Gastroesophageal sphincter (tissue), 4 donors: ENCODE results near the gene OTOG. TPM values are rescaled to one million over a fixed set of nuclear protein-coding genes. Genes with fewer than 3 reads are reported as not detected.

Experiments used
- ATAC-seq: fragments of 150-250 bp; one replicate; pipeline ENCODE4 v1.9.1; 2016; ENCODE audit warnings: mild to moderate bottlenecking, moderate library complexity
- H3K27ac ChIP-seq, 4 donors: fragments of 200-600 bp; sonication (generic) in 3 of 4; 1 replicate in 3 of 4; 2 replicates in 1 of 4; pipeline ENCODE4 v1.5.1; 2016 to 2019
- H3K27me3 ChIP-seq: fragments of 200-600 bp; sonication (generic); one replicate; pipeline ENCODE4 v1.5.1; 2019
- H3K36me3 ChIP-seq, 2 donors: fragments of 200-600 bp; sonication (generic); one replicate each; pipeline ENCODE4 v1.5.1; 2019; ENCODE audit warnings: control low read depth in 1 of 2
- H3K4me1 ChIP-seq, 3 donors: fragments of 200-600 bp; sonication (generic); 1 replicate in 2 of 3; 2 replicates in 1 of 3; pipeline ENCODE4 v1.5.1; 2016 to 2019; ENCODE audit warnings: control low read depth in 2 of 3
- H3K4me3 ChIP-seq, 2 donors: fragments of 200-600 bp; sonication (generic); one replicate each; pipeline ENCODE4 v1.5.1; 2019; ENCODE audit warnings: mild to moderate bottlenecking in 1 of 2, moderate library complexity in 1 of 2
- H3K9me3 ChIP-seq, 3 donors: fragments of 200-600 bp; sonication (generic); one replicate each; pipeline ENCODE4 v1.5.1; 2017 to 2019; ENCODE audit warnings: control low read depth in 2 of 3
- EP300 ChIP-seq: sonication (generic); formaldehyde crosslinking; IDR thresholded peaks from one replicate; pipeline ENCODE4 v1.6.1; 2017; ENCODE audit warnings: antibody characterized with exemption, mild to moderate bottlenecking
- POLR2A ChIP-seq, 2 donors: fragments of 450-650 bp; IDR thresholded peaks; one replicate each; pipeline ENCODE4 v1.6.1; 2017; ENCODE audit warnings: antibody characterized with exemption in 2 of 2, mild to moderate bottlenecking in 2 of 2, moderate library complexity in 1 of 2
- POLR2AphosphoS5 ChIP-seq: sonication (generic); formaldehyde crosslinking; IDR thresholded peaks from one replicate; pipeline ENCODE4 v1.6.1; 2017; ENCODE audit warnings: antibody characterized with exemption
- WGBS, 2 donors: methylation state at CpG; one replicate each; pipeline ENCODE4 v1.1.5; 2018; ENCODE audit warnings: low coverage in 1 of 2; 5-methylcytosine and 5-hydroxymethylcytosine counted together
- total RNA-seq, 4 donors: library from RNA; depleted of rRNA; stranded (reverse); fragments of >200 nt; gene quantifications; one replicate each; pipeline ENCODE4 v1.1.0, GENCODE V29; 2016
- TF ChIP-seq, protein P1 (sequence below), 4 experiments: fragments of 200-600 bp in 2 of 4; fragments of 450-650 bp in 2 of 4; sonication (generic) in 1 of 4; IDR thresholded peaks; one replicate each; pipeline ENCODE4 v1.5.1; 2017 to 2019; ENCODE audit warnings: antibody characterized with exemption in 4 of 4, mild to moderate bottlenecking in 2 of 4, moderate library complexity in 2 of 4

The OTOG gene
- total RNA-seq, 4 donors from 2014 or later, result not detected

GRCh38 chr11:17551347-17552040, 4.4 kb downstream of the OTOG start:
- H3K9me3 ChIP-seq, result no peaks in the 10 kb centered on the region
- 14 to 78% methylated on average over 2 of the region's 7 CpGs for WGBS, 2 donors
- ATAC-seq, result no peak
- no peak overlapping the region for H3K4me3 ChIP-seq
- H3K4me1 ChIP-seq, result no peaks in the 10 kb centered on the region
- H3K27ac ChIP-seq, result no peak overlapping the region
- TF ChIP-seq POLR2A (IDR thresholded peaks at IDR 0.05), result no peak
- no peak for TF ChIP-seq POLR2AphosphoS5
- TF ChIP-seq EP300, result no peak
- TF ChIP-seq, protein P1, sequence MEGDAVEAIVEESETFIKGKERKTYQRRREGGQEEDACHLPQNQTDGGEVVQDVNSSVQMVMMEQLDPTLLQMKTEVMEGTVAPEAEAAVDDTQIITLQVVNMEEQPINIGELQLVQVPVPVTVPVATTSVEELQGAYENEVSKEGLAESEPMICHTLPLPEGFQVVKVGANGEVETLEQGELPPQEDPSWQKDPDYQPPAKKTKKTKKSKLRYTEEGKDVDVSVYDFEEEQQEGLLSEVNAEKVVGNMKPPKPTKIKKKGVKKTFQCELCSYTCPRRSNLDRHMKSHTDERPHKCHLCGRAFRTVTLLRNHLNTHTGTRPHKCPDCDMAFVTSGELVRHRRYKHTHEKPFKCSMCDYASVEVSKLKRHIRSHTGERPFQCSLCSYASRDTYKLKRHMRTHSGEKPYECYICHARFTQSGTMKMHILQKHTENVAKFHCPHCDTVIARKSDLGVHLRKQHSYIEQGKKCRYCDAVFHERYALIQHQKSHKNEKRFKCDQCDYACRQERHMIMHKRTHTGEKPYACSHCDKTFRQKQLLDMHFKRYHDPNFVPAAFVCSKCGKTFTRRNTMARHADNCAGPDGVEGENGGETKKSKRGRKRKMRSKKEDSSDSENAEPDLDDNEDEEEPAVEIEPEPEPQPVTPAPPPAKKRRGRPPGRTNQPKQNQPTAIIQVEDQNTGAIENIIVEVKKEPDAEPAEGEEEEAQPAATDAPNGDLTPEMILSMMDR (IDR thresholded peaks at IDR 0.05), result no peak
- no peaks in the 10 kb centered on the region for H3K36me3 ChIP-seq
- peaks cover 63% of the 10 kb centered on the region for H3K27me3 ChIP-seq

- Histone ChIP-seq H3K9me3 (no peaks in the 10 kb centered on the region), H3K4me3 (no peak overlapping the region), H3K36me3 (no peaks in the 10 kb centered on the region), H3K4me1 (no peaks in the 10 kb centered on the region), H3K27me3 (peaks cover 63% of the 10 kb centered on the region), H3K27ac (no peak overlapping the region)
- 100% methylated on average over 1 of the region's 4 CpGs; no CpG with 5 or more reads in 1 of the 2 donors for WGBS, 2 donors
- no peak for TF ChIP-seq POLR2AphosphoS5
- TF ChIP-seq, protein P1 (IDR thresholded peaks at IDR 0.05), result no peak
- TF ChIP-seq POLR2A (IDR thresholded peaks at IDR 0.05), result no peak
- TF ChIP-seq EP300, result no peak
- no peak for ATAC-seq
These were observed 4.9 kb downstream of the OTOG start for GRCh38 chr11:17552041-17552355.

- H3K4me1 ChIP-seq, result no peaks in the 10 kb centered on the region
- no peak overlapping the region for H3K4me3 ChIP-seq
- H3K27ac ChIP-seq, result no peak overlapping the region
- ATAC-seq, result no peak
- no peaks in the 10 kb centered on the region for H3K9me3 ChIP-seq
- no peak for TF ChIP-seq POLR2A (IDR thresholded peaks at IDR 0.05)
- TF ChIP-seq, protein P1 (IDR thresholded peaks at IDR 0.05), result no peak
- TF ChIP-seq EP300, result no peak
- TF ChIP-seq POLR2AphosphoS5, result no peak
- H3K36me3 ChIP-seq, result no peaks in the 10 kb centered on the region
- 83% methylated on average over 7 of the region's 10 CpGs; no CpG with 5 or more reads in 1 of the 2 donors for WGBS, 2 donors
- H3K27me3 ChIP-seq, result peaks cover 62% of the 10 kb centered on the region
These were observed 5.6 kb downstream of the OTOG start for GRCh38 chr11:17552392-17553248.

- no peaks in the 10 kb centered on the region for H3K9me3 ChIP-seq
- H3K36me3 ChIP-seq, result no peaks in the 10 kb centered on the region
- 80% methylated on average over 2 of the region's 7 CpGs; no CpG with 5 or more reads in 1 of the 2 donors for WGBS, 2 donors
- no peak for ATAC-seq
- H3K4me3 ChIP-seq, result no peak overlapping the region
- no peaks in the 10 kb centered on the region for H3K4me1 ChIP-seq
- peaks cover 62% of the 10 kb centered on the region for H3K27me3 ChIP-seq
- no peak overlapping the region for H3K27ac ChIP-seq
- TF ChIP-seq EP300, result no peak
- no peak for TF ChIP-seq POLR2AphosphoS5
- TF ChIP-seq, protein P1 (IDR thresholded peaks at IDR 0.05), result no peak
- TF ChIP-seq POLR2A (IDR thresholded peaks at IDR 0.05), result no peak
These were observed 6.1 kb downstream of the OTOG start for GRCh38 chr11:17553249-17553546.

- 83 to 88% methylated on average over 2 to 3 of the region's 4 CpGs for WGBS, 2 donors
- H3K36me3 ChIP-seq, result no peaks in the 10 kb centered on the region
- H3K4me1 ChIP-seq, result no peaks in the 10 kb centered on the region
- peaks cover 62% of the 10 kb centered on the region for H3K27me3 ChIP-seq
- H3K4me3 ChIP-seq, result no peak overlapping the region
- no peak overlapping the region for H3K27ac ChIP-seq
- H3K9me3 ChIP-seq, result no peaks in the 10 kb centered on the region
- no peak for ATAC-seq
- TF ChIP-seq POLR2AphosphoS5, result no peak
- TF ChIP-seq EP300, result no peak
- TF ChIP-seq, protein P1 (IDR thresholded peaks at IDR 0.05), result no peak
- TF ChIP-seq POLR2A (IDR thresholded peaks at IDR 0.05), result no peak
These were observed 7.4 kb downstream of the OTOG start for GRCh38 chr11:17554487-17554886.
